GM21515 (cell line): ENCODE data around the gene PDE2A.
"Not testable (repeated sequence)": the region's sequence is repeated elsewhere in the genome, so short reads cannot be mapped to it uniquely, and the experiment has no call there.

Experiments used
- ATAC-seq: cut with Tn5 transposase; IDR thresholded peaks from one replicate; pipeline ENCODE4 v1.9.1; 2021; ENCODE audit not compliant: unreplicated experiment

PDE2A gene

DNA sequence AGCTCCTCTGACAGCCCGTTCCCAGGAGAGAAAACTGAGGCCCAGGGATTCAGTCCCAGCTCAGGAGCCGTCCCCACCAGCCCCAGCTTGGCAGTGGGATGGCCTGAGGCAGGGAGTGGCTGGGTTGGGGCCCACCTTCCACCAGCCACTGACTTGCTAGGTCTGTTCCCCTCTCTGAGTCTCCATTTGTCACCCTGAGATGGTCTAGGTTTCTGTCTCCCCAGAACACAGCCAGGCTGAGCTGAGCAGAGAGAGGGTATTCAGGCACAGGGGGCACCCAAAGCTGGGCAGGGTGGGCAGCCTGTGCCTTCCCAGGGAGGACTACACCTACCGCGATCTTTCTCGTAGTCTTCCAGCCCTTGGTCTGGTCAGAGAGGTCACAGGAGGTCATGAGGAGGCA, 95.7 kb downstream of the PDE2A start:
- no peak for ATAC-seq

DNA sequence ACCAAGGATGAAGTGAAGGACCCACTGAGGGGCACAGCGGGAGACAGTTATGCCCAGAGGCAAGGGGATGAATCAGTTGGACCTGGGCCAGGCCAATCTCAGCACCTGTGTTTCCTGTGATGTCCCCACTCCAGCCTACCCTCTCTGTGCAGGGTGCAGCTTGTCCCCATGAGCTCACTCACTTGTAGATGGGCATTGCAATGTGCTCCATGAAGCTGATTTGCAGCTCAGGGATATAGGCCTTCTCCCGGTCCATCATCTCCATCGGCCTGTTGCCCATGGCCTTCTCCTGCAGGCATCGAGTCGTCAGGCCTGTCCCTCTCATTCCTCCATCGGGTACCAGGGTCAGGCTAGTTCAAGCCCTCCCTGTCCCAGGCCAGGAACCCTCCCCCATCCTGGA, 96.2 kb downstream of the PDE2A start:
- no peak for ATAC-seq

DNA sequence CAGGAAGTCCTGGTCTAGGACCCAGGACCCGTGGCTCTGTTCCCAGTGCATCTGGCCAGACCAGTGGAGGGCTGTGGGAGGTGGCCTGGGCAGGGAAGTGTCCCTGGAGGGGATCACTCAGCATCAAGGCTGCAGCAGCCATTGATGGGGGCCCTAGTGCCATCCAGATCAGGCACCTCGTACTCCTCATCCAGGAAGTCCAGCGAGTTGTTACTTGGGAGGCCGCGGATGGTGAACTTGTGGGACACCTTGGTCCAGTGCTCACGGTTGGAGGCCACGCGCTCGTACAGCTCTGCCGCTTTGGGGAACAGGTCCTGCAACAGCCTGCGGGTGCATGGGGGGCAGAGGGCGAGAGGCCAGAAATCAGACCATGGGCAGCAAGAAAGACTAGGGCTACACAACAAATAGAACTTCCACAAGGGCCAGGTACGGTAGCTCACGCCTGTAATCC, 96.9 kb downstream of the PDE2A start:
- no peak for ATAC-seq

DNA sequence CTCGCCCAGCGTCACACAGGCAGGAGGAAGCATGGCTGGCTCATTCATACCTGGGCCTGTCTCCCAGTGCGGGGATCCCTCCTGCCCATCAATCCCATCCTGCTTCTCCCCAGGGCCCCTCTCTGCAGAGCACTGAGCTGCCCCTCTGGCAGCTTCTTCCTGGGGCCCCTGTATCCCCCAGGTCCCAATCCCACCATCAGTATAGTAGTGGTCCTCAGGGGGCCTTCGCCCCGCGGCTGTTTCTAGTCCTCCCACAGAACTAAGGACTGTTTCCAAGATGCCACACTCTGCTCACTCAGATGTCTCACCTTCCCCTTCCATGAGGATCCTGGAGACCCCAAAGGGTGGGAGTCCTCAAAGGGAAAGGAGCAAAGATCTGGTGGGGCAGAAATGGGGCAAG, 97.6 kb downstream of the PDE2A start:
- ATAC-seq, result no peak

DNA sequence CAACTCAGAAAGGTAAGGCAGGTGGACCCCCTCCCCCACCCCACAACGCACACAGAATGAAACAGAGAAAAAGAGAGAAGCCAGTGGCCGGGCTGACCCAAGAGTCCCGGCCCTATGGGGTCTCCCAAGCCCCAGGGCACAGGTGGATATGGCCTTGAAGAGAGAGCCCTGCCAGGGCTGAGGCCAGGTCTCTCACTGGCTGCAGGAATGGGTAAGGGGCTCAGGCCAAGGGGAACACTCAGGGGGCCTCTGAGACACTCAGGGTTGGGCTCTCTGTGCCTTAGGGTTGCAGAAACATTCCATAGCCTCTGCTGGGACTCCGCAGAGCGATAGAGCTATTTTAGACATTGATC, 98.0 kb downstream of the PDE2A start:
- no peak for ATAC-seq

DNA sequence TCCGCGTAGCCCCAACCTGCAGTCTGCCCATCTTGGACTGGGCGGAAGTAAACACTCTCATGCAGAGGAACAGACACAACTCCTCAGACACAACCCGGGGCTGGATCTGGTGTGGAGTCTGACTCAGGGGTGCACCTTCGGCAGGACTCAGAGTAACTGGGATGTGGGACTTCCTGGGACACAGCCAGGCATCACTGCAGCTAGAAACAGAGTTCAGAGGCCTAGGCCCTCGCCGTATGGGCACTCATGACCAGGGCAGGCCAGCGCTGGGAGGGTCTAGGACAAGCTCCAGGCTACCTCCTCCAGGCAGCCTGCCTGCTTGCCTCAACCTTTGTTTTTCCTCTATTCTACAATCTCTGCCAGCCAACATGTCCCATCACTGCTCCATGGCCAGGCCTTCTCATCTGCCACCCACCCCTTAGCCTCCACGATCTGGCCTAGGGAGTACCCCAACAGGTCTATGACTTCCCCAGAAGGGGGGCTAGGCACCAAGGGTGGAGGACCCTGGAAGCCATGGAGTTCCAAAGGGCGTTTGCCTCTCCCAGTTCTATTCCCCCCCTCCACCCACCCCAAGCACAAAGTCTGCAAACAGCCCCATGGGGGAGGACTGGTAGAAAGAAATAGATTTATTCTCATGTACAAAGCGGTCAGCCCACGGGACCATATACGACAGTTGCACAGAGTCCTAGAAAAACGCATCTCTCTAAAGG, 98.5 kb downstream of the PDE2A start:
- no peak for ATAC-seq

DNA sequence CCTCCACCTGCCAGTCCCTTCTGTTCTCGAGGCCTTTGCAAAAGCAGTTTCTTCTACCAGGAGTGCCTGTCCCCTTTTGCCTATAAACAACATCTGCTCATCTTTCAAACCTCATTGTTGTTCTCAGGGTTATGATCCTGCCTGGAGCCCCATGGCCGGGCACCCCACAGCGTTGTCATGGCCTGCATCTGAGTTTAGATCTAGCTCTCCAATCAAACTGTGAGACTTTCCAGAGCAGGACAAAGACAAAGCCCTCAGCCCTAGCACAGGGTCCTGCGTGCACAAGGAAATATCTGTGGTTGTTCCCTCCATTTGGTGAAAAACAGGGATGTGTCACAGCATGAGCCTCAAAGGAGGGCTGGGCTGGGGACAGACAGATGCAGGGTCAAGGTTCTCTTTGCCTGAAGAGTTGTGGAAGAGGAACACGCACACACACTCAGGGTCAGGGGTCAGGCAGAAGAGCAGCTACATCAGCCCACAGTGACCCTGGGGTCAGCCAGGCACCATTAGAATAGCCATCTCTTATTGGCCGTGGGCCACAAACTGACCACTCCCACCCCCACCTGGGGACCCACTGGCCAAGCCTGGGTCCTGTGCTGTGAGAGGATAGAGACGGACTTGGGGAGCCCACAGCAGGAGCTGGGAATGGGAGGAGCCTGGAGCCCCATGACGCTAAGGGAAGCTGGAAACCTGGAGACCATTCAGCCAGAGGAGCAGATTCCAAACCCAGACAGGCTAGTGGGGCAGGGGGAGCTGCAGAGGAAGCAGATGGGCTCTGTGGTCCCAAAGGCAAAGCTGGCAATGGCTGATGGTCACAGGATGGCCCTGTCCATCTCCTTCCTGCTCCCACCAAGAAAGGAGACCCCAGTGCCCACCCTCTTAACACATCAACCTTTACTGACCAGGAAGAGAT, 99.4 kb downstream of the PDE2A start:
- ATAC-seq, result no peak

DNA sequence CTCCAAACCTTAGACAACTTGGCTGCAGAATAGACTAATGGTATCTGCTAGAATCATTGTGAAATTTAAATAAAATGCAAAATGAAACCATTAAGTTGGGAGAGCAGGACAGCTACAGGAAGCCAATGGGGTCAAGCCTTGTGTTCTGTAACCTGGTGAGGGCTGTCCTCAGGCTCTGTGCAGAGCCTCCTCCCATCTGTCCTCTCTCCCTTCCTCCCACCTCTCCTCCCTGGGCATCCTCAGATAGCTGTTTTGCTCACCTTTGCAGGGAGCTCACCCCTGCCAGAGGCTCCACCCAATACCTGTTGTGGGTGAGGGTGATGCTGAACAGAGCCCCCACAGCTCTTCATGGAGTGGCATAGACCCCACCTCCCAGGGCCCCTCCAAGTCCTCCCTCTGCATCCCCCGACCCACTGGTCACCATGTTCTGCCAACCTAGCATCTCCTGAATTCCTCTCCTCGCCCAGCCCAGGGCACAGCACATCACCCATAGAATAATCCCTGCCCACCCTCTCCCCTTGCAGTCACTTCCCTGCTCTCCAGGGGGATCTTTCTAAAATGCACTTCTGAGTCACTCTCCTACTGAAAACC, 100.3 kb downstream of the PDE2A start:
- no peak for ATAC-seq

DNA sequence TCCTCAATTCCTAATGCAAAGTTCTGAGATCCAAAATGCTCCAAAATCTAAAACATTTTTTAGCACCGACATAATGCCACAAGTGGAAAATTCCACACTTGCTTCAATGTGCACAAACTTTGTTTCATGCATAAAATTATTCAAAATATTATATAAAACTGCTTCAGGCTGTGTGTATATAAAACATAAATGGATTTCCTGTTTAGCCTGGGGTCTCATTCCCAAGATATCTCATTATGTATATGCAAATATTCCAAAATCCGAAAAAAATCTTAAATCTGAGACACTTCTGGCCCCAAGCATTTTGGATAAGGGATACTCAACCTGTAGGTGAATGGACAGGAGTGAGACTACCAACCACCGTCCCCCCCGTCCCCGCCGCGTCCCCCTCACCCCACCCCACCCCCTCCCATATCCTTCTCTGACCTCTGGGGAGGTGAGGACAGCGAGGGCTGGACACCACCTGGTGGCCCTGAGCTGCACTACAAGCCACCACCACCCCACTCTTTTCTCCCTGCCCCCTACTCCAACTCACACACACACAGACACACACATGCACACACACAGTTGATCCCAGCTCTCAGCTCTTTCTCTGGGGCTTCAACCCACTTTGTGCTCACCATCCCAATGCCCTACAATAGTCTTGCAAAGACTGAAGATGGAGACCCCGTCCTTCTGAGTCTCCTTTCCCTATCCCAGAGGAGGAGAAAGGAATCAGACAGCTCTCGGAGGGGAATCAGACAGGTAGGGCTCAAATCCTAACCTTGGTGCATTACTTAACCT, 101.0 kb downstream of the PDE2A start:
- ATAC-seq, result no peak

DNA sequence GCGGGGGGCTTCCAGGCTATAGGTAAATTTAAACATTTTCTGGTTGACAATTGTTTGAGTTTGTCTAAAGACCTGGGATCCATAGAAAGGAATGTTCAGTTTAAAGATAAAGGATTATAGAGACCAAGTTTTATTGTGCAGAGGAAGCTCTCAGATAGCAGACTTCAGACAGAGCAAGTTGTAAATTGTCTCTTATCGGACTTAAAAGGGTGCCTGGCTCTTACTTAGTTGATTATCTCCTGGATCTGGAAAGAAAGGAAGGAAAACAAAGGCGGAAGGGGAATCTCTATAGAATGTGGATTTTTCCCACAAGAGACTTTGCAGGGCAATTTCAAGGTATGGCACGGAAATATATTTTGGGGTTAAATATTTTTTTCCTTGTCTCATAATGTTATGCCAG, 101.7 kb downstream of the PDE2A start:
- ATAC-seq, result not testable (repeated sequence)

DNA sequence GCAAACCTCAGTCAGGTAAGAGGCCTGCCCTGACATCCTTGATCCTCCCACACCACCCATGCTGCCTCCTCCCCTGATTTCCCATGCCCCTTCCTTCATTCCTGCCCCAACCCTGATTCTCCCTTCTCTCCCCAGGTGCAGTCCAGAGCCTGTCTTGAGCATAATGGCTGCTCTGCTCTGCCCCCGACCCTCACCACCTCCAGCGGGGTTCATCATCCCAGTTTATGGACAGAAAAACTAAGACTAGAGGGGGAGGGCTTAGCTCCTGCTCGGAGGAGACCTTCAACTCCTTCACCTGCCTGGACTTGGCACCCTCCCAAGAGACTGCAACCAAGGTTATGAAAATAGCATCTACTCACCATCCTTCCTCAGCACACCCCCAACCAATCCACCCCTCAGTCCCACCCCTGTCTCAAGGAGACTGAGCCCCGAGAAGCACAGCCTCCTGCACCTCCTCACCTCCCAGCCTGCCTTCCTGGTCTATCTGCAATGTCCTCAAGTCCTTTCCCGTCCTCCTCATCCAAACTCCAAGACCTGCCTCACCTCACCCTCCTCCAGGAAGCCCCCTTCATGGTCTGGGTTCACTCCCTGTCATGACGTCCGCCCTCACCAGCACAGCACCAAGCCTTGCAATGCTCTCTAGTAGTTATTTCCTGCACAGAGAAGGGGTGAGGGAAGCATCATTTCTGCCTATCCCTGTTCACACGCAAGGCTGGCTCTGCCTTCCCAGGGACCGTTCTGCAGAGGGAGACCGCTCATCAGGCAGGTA, 103.1 kb downstream of the PDE2A start:
- ATAC-seq, result no peak

DNA sequence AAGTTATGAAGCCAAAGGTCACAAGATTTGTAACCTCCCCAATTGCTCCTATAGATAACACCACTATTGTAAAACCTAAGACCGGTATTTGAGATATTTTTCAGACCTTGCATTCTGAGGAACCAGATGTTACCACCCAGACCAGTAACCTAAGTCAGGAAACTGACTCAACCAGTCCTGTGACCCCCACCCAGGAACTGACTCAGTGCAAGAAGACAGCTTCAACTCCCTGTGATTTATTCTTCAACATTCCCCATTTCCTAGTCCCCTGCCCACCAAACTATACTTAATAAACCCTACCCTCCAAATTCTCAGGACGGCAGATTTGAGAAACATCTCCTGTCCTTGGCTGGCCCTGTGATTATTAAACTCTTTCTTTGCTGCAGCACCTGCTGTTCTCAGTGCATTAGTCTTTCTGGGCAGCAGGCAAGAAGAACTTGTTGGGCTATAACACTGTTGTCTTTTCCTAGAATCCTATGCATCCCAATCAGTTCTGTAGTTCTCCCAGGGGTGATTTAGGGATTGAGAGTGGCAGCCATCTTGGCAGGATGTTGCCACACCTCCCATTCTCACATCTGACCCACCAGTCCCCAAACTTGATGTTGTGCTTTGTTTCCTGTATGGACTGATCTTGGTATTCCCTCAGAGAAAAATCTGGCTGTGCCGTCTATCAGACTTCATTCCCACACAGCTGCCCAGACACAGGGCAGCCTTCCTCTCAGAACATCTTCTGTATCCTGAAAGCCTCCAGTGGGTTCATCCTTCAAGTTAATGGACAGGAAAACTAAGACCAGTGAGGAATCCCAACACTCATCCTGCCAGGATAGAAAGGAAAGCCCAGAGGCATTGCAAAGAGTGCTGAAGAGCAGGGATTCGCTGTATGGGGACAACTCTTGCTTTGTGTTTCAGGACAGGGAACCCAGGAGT, 104.0 kb downstream of the PDE2A start:
- no peak for ATAC-seq

DNA sequence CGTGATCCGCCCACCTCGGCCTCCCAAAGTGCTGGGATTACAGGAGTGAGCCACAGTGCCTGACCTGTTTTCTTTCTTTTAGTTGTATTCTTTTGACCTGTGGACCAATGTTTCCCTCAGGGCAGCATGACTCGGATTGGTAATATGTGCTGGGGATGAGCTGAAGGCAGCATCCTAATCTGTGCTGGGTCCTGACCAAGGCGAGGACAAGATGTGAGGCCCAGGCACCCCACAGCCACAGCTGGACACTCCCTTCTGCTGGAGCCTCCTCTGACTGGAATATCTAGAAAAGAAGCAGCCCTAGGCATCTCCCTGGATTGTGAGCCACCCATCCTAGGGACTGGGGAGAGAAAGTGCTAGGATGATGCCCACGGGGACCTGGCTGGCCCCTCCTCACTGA, 105.4 kb downstream of the PDE2A start:
- no peak for ATAC-seq

DNA sequence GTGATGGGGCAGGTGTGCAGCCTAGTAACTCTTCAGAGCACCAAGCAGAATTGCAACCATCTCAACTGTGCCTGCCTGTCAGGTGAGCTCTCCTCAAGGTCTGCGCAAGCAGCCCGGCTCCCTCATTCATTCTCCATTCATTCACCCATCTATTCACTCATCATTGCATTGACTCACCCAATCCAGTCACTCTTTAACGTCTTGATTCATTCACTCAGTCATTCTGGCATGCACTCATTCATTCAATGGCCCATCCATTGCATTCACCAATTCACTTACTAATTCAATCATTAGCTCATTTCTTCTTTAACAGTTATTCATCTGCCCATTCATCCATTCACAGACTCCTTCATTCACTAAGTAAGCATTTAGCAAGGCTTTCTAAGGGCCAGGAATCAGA, 111.8 kb downstream of the PDE2A start:
- no peak for ATAC-seq

DNA sequence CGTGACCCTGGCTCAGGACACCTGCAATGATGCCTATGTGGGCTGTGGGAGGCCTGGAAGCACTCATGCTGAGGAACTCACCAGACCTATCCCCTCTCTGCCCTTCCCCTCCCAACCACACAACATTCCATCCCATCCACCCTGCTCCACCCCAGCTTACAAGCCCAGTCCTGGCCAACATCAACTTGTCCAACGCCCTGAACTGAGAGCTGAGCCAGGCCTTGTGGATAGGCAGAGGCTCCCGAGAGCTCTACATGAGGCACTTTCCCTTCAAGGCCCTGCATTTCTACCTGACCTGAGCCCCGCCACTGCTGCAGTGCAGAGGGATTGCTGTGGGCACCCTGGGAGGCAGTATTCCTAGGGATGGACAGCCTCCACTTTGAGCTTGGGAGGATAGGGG, 112.4 kb downstream of the PDE2A start:
- no peak for ATAC-seq

DNA sequence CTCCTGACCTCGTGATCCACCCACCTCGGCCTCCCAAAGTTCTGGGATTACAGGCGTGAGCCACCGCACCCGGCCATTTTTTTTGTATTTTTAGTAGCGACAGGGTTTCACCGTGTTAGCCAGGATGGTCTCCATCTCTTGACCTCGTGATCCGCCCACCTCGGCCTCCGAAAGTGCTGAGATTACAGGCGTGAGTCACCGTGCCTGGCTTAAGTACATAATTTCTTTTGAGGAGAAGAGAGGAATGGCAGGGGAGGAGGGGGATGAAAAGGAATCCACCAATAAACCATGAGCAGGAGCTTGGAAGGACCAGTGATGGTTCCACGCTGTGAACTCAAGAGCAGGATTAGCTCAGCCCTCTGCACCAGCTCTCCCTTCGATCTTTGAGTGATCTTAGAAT, 113.4 kb downstream of the PDE2A start:
- ATAC-seq, result not testable (repeated sequence)

DNA sequence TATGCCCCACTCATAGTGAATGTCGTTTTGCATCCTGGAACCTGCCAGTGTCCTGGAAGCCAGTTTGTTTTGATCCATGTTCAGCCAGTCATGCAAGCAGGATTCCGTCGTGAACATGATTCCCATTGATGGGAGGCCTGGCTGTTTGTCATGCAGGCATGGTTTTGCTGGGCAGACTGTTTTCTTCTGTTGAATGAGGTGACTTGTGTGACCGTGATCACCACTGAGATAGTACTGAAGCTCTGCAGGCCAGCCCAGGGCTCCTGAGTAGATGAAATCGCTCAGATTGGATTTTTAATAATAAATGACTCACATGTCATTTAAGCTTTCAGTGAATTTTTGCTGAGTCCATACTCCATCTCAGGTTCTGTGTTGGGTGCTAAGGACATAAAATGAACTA, 117.8 kb downstream of the PDE2A start:
- ATAC-seq, result no peak

DNA sequence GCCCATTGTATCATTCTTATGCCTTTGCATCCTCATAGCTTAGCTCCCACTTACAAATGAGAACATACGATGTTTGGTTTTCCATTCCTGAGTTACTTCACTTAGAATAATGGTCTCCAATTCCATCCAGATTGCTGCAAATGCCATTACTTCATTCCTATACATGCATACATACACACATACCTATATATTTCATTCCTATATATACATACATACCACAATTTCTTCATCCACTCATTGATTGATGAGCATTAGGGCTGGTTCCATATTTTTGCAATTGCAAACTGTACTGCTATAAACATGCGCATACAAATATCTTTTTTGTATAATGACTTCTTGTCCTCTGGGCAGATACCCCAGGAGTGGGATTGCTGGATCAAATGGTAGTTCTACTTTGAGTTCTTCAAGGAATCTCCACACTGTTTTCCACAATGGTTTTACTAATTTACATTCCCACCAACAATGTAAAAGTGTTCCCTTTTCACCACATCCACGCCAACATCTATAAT, 119.2 kb downstream of the PDE2A start:
- not testable (repeated sequence) for ATAC-seq

DNA sequence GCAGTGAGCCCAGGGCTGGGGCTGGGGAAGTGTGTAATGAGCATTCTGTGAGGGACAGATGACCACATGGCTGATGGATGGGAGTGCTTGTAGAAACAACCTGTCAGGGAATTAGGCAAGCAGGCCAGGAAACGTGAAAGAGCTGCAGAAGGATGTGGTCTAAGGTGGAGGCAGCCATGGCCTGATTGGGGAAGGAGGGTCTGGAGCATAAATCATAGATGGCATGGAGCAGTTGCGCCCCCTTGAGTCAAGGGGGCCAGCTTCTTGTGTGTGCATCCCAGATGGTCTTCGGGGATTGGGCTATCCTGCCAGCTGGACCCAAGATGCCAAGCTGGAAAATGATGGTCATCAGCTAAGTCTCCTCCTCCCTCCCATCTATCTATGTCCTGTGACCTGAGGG, 120.5 kb downstream of the PDE2A start:
- ATAC-seq, result no peak
